Stimulated activated CD4-positive, alpha-beta T cell treated with anti-CD3 and anti-CD28 coated beads, Interleukin-1b, Interleukin-23, amount 100 ng/mL, for 4 hours (primary cell): ENCODE measurements around the gene TANC1.
"Not testable (repeated sequence)": the region's sequence is repeated elsewhere in the genome, so short reads cannot be mapped to it uniquely, and the experiment has no call there.

Source experiments
- DNase-seq, 2 donors: peaks; one replicate each; pipeline ENCODE4 v3.0.0-alpha.2; 2020; ENCODE audit warnings: low read depth in 2 of 2

Gene TANC1

DNA sequence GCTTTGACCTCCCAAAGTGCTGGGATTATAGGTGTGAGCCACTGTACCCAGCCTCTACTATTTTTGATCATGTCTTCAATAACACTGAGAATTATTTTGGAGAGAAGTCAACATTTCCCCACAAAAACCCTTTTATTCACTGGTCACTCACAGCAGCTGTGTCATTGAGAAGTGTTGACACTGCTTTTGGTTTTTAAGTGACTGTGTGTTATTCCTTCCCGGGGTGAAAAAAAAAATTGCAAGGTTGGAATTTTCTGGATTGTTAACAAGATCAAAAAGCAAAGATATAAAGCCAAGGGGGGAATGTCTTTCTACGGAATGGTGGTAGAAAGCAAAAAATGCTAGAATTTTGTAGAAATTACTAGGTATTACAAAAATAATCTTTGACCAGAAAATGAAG lies 61.5 kb downstream of the TANC1 start:
- DNase-seq, result no peak

- DNase-seq, result no peak
These were observed 62.4 kb downstream of the TANC1 start for GRCh38 chr2:159030674-159031380.

DNA sequence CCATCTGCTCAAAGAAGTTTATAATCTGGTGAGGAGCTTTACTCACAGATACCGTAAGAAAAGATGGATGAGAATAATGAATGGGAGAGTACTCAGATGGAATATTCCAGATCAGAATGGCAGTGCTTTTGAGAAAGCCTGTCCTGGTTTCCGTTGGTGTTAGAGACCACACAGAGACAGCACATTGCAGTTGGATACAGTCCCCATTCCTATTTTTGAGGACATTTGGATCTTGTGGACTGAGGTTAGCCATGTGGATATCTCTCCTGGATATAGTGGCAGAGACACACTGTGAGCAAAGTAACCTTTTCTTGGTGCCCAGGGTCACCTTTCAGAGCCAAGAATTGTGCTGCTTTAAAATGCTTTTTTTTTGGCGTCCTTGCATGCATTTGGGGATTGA lies 63.7 kb downstream of the TANC1 start:
- no peak for DNase-seq

DNA sequence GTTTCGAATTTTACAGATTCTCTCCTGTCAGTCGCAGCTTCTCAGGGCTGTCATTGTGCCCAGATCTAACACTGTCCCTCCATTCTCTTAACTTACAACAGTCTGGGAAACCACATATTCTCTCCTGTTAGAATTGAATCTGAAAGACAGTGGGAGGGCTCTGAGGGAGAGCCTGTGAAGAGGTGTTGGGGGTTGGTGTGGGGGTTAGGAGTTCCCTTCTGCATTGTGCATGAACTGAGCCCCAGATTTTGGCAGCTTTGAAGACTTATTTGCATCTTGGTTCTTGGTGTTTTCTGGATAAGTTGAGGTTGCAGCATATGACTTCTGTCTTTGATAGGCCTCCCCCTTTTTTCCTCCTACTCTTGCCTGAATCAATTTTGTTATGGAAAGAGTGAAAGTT lies 64.1 kb downstream of the TANC1 start:
- DNase-seq, result no peak

GRCh38 chr2:159034713-159035112 lies 66.3 kb downstream of the TANC1 start:
- no peak for DNase-seq

DNA sequence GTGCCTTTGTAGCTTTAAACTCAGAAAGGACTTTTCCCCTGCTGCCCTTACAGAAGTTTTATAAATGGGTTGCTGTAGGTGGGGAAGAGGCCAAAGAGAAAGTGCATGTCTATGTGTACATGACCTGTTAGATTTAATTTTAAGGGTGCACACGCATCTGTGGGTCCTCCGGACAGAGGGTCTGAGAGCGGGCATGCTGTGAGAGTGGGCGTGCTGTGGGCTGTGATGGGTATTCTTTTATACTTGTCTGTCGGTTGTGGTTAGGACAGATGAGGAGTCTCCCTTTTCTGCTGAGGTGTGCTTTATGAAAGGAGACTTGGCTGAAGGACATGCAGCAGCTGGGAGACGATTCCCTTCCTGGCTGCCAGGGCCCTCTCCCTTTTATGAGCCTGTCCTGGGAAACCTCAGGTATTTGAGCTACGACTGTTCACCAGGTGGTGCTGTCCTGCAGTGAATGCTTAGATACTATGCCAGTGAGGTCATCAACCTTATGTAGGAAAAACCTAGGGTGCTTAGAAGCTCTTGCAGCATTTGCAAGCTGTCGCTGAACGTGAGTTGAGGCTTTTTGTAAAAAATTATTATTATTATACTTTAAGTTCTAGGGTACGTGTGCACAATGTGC lies 67.5 kb downstream of the TANC1 start:
- no peak for DNase-seq

- DNase-seq, result not testable (repeated sequence)
These were observed 68.0 kb downstream of the TANC1 start for GRCh38 chr2:159036461-159036860.

- DNase-seq, result not testable (repeated sequence)
These were observed 72.9 kb downstream of the TANC1 start for GRCh38 chr2:159041328-159041727.

DNA sequence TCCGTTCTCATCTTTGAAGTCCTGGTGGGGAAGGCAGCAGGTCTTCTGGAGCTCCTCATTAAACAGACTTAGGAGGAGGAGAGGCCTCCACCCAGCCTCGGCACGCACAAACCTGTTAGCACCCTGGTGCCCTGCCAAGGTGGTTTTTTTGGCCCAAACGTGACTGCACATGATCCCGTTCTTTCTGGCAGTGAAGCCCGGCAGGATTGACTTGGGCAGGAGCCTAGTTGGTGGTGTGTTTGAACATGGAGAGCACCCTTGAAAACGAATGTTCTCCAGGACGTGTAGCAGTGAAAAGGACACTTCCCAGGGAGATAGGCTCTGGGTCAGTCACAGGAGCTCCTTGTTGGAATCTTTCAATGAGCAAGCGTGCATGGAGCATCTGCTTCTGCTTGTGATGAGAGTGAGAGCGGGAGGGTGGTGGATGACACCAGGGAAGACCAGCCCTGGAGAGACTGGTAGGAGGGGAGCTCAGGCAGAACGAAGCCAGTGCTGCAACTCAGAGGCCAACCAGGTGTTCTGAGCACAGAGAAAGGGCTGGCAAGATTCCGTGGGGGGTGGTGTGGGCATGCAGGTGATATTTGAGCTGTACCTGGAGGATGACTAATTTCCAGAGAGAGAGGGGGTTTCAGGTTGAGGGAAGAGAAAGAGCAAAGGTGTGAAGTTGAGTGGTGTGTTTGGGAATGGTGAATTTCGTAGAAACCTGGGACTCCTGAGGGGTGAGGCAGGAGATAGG lies 73.8 kb downstream of the TANC1 start:
- no peak for DNase-seq

DNA sequence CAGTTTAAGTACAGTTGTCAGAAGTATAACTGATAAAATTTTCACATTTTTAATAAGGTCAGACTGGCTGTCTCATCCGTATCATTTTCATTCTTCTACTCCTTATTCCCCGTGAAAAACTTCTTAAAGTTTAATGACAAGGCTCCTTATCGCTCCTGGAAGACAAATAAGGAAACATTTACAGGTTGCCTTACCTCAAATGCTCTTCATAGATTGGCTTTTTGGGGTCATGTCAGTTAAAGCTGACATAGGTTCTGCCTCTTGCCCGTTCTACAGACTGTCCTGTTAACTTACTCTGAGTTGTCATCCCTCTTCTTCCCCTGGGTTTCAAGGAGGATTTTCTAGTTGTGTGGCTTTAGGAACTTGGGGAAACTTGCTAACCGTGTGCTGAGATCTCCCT lies 75.3 kb downstream of the TANC1 start:
- no peak for DNase-seq

DNA sequence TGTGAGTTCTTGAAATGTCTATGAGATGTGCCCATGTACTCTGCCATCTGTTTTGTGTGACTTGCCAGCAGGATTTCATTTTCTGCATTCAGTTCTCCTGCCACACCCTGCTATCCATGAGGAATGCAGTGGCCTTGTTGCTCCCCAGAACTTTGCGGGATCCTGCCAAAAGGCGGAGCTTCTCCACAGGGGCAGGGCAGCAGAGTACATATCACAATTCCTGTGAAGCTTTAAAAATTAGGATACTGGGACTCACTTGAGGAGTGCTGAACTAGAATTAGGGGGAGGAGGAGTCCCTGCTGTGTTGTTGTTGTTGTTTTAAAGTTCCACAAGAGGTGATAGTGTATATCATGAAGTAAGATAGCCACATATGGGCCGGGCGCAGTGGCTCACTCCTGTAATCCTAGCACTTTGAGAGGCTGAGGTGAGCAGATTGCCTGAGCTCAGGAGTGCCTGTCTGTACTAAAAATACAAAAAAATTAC lies 76.4 kb downstream of the TANC1 start:
- no peak for DNase-seq

DNA sequence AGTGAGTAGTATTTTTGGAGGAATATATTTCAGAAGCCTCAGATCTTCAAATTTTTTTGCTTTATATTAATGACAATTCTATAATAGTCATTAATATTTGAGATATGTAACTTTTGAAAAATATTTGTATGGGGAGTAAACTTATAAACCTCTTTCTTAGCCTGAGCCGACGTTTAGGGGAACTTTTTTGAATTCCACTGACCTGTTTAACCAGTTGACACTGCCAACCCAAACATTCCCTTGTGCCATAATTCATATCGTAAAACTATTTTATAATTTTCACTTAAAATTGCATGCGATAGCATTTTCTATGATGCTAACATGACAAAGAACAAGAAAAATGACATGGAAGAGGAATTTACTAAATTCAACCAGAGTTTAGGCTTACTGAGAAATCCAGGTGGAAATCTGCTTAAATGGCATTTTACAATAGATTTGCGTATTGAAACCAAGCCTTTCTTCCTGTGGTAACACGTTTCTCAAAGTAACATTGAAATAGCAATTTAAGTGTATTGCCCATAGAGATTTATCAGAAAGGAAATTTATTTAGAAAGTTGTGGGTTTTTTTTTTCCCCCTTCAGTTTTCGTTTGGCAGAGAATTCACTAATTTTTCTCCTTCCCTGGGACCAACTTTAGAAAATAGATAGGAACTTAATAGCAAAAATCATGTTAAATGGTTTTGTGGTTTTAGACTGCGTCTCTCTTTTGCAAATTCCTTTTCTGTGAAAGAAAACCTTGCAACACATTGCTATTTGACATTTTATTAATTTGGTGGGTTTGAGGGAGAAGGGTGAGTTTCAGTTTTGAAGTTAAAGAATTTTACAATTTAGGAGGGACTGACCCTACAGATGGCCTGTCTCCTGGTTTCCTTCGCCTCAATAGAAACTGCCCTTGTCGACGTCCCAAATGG lies 77.4 kb downstream of the TANC1 start:
- DNase-seq, result no peak

DNA sequence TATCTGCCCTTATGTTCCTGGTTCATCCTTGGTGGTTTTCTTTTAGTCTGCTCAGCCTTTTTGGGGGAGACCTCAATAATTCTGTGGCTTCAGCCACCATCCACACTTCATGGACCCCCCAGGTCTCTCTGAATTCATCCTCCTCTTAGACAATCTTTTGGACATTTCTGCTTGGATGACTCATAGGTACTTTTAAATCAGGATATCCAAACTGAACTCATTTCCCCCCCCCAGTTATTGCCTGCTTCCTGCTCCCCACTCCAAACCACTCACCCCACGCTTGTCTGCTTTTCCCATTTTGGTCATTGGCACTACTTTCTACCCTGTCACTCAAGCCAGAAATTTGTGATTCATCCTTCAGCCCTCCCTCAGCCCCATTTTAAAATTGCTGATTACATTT lies 78.5 kb downstream of the TANC1 start:
- no peak for DNase-seq

- no peak for DNase-seq
These were observed 82.0 kb downstream of the TANC1 start for GRCh38 chr2:159050426-159050825.

GRCh38 chr2:159051133-159051532 lies 82.7 kb downstream of the TANC1 start:
- no peak for DNase-seq

DNA sequence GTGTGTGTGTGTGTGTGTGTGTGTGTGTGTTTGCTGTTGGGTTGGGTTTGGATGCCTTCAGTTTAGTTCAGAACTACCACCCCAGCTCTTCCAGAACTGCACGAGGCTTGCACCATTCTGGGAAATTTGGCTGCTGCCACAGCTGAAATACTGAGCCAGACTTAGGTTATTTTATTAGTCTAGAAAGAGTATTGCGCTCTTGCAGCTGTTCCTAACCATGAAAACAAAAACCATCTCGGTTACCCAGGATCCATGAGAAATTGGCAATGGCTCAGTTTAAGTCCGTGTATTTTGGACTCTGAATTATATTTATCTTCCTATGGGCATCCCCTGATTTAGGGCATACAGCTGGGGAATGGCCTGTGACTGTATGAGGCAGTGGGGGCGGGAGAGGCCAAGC lies 83.2 kb downstream of the TANC1 start:
- no peak for DNase-seq

GRCh38 chr2:159052157-159052601 lies 83.7 kb downstream of the TANC1 start:
- DNase-seq, result no peak

- no peak for DNase-seq
These were observed 85.0 kb downstream of the TANC1 start for GRCh38 chr2:159053161-159054031.

- no peak for DNase-seq
These were observed 85.5 kb downstream of the TANC1 start for GRCh38 chr2:159054032-159054334.

DNA sequence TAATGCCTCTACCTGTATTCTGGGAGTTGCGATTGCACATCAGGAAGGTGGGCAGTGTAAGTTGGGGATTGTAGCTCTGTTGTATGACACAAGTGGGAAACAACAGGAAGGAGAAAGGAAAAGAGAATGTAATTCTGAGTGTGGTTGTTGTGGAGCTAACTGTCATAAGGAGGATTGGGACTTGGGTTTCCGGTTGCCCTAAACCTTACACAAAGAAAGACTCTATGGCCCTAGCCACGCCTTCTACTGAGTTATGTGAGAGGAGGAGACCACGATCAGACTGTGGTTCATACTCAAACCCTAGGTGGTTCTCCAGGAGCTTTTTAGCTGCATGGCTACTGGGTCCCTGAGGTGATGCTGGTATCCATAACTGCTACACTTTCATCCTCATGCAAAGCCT lies 86.5 kb downstream of the TANC1 start:
- DNase-seq, result no peak

- no peak for DNase-seq
These were observed 92.1 kb downstream of the TANC1 start for GRCh38 chr2:159060518-159060917.
